Measurements from ENCODE around the gene KRTAP5-1.

Gene KRTAP5-1

DNA sequence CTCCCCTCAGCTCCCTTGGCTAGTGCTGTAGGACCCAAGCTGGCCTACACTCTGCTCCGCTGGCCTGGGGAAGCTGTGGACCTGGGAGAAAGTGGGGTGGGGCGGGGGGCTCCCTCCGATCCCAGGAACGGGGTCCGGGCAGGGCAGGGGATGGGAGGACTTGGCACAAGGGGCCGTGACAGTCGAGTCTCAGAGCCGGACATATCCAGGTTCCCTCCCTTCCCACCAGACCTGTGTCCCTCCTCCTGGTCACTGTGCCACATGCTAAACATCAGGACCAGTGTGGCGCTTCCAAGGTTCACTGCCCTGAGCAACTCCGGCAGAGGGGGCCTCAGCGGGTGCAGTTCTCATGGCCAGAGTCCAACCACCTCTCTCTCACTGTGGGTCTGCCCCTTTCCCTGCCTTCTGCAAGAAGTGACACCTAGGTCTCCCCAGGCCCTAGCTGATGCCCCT is 15.1 kb downstream of the KRTAP5-1 start:
- no peak overlapping the region for H3K9ac ChIP-seq (ENCODE audit: low read depth, low read length)
- peaks cover 9% of the 10 kb centered on the region for H3K4me1 ChIP-seq (ENCODE audit: insufficient read depth, low read length)
- H3K9me3 ChIP-seq (ENCODE audit: insufficient read depth, low read depth, low read length), result no peaks in the 10 kb centered on the region
- H3K4me3 ChIP-seq (ENCODE audit: low read length), result no peak overlapping the region
- no peaks in the 10 kb centered on the region for H3K36me3 ChIP-seq (ENCODE audit: insufficient read depth, low read depth, low read length)
- peaks cover 61% of the 10 kb centered on the region for H3K27me3 ChIP-seq (ENCODE audit: insufficient read depth, low read length)
- H3K27ac ChIP-seq (ENCODE audit: low read length), result no peak overlapping the region

DNA sequence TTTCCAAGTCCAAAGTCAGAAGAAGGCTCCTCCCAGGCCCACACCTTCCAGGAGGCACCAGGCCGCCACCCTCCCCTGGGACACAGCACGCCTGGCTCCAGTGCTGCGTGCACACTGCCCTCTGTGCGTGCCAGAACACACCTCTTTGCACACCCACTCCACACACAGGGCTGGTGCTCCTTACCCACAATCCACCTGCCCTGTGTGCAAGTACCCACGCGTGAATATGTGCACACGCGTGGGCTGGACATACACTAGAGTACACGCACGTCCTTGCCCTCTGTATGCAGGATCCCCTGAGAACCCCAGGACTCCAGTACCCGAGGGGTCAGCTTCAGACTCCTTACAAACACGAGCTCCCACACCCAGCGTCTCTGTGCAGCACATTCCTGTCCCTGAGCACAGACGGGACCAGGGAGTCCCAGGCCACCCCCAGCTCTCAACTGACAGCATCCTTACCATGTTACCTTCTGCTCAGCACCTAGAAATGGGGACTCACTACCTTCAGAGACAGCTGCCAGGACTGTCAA is 15.8 kb downstream of the KRTAP5-1 start:
- peaks cover 14% of the 10 kb centered on the region for H3K4me1 ChIP-seq (ENCODE audit: insufficient read depth, low read length)
- H3K36me3 ChIP-seq (ENCODE audit: insufficient read depth, low read depth, low read length), result no peaks in the 10 kb centered on the region
- H3K9me3 ChIP-seq (ENCODE audit: insufficient read depth, low read depth, low read length), result no peaks in the 10 kb centered on the region
- no peak overlapping the region for H3K4me3 ChIP-seq (ENCODE audit: low read length)
- no peak overlapping the region for H3K27ac ChIP-seq (ENCODE audit: low read length)
- H3K27me3 ChIP-seq (ENCODE audit: insufficient read depth, low read length), result peaks cover 61% of the 10 kb centered on the region
- no peak overlapping the region for H3K9ac ChIP-seq (ENCODE audit: low read depth, low read length)

DNA sequence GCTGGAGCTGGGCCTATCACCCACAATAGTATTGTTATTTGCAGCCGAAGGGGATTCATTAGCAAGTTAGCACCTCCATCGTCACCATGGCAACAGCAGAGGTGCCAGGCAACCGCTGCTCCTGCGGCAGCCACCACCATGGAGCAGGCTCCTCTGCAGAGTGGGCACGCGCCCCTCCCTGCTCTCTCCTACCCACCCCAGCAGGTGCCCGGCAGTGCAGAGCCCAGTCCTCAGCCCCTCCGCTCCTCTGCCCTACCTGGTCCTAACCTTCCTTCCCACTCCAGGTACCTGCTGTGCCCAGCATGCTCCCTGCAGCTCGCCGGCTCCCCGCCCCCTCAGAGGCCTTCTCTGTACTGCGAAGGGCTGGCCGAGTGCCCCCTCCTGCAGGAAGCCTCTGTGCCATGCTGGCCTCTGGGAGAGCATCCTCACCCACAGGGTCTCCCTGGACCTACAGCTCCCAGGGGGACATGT is 16.6 kb downstream of the KRTAP5-1 start:
- H3K4me1 ChIP-seq (ENCODE audit: insufficient read depth, low read length), result peaks cover 14% of the 10 kb centered on the region
- no peak overlapping the region for H3K27ac ChIP-seq (ENCODE audit: low read length)
- no peak overlapping the region for H3K4me3 ChIP-seq (ENCODE audit: low read length)
- H3K9me3 ChIP-seq (ENCODE audit: insufficient read depth, low read depth, low read length), result no peaks in the 10 kb centered on the region
- H3K27me3 ChIP-seq (ENCODE audit: insufficient read depth, low read length), result peaks cover 52% of the 10 kb centered on the region
- no peaks in the 10 kb centered on the region for H3K36me3 ChIP-seq (ENCODE audit: insufficient read depth, low read depth, low read length)
- no peak overlapping the region for H3K9ac ChIP-seq (ENCODE audit: low read depth, low read length)

DNA sequence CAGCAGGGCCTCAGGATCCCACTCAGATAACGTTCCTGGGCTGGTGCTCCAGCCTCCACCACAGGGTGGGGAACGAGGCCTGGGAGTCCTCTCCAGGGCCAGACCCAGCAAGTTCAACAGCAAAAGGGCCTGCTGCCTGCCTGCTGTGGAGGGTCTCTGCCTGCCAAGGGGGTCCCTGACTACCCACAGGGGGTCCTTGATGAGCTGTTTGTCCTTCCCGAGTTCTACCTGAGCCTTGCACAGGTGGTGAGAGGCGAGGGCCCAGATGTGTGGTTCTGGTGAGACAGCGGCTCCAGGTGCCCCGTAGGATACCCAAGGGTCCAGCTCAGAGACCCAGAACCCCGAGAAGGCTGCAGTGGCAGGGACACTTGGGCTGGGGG is 17.4 kb downstream of the KRTAP5-1 start:
- H3K4me1 ChIP-seq (ENCODE audit: insufficient read depth, low read length), result peaks cover 14% of the 10 kb centered on the region

DNA sequence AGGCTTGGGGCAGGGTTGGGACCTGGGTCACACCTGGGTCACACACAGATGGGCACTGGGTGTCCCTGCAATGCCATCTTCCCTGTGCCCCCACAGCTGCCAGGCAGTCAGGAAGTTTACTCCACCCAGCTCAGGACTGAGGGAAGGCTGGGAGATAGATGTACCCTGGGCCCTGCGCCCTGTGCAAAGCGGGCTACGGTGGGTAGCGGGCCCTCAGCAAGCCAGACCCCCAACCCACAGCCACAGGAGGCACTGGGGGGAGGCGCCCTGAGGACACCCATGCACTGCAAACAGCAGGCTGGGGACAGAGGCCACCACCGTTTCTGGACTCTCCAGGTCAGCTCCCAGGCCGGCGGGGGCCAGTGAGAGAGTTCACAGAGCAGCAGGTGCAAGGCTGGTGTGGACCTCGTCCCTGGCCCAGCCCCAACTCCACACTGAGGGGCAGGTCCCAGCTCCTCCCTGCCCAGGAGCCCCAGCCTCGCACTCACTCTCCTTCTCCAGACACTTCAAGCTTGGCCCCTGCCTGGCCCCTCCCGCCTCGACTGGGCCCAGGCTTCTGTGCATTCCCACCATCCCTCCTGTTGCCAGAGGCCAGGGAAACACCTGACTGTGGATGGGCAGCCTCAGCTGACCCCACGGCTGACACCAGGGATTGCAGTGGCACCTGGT is 17.9 kb downstream of the KRTAP5-1 start:
- no peaks in the 10 kb centered on the region for H3K9me3 ChIP-seq (ENCODE audit: insufficient read depth, low read depth, low read length)
- H3K4me3 ChIP-seq (ENCODE audit: low read length), result no peak overlapping the region
- H3K27ac ChIP-seq (ENCODE audit: low read length), result no peak overlapping the region
- no peak overlapping the region for H3K9ac ChIP-seq (ENCODE audit: low read depth, low read length)
- peaks cover 40% of the 10 kb centered on the region for H3K27me3 ChIP-seq (ENCODE audit: insufficient read depth, low read length)
- H3K36me3 ChIP-seq (ENCODE audit: insufficient read depth, low read depth, low read length), result no peaks in the 10 kb centered on the region
- H3K4me1 ChIP-seq (ENCODE audit: insufficient read depth, low read length), result peaks cover 14% of the 10 kb centered on the region

More for the DNA sequence above, 17.4 kb downstream of the KRTAP5-1 start:
- H3K9me3 ChIP-seq (ENCODE audit: insufficient read depth, low read depth, low read length), result no peaks in the 10 kb centered on the region
- H3K27ac ChIP-seq (ENCODE audit: low read length), result no peak overlapping the region
- H3K27me3 ChIP-seq (ENCODE audit: insufficient read depth, low read length), result peaks cover 45% of the 10 kb centered on the region
- H3K36me3 ChIP-seq (ENCODE audit: insufficient read depth, low read depth, low read length), result no peaks in the 10 kb centered on the region
- no peak overlapping the region for H3K9ac ChIP-seq (ENCODE audit: low read depth, low read length)
- H3K4me3 ChIP-seq (ENCODE audit: low read length), result no peak overlapping the region

DNA sequence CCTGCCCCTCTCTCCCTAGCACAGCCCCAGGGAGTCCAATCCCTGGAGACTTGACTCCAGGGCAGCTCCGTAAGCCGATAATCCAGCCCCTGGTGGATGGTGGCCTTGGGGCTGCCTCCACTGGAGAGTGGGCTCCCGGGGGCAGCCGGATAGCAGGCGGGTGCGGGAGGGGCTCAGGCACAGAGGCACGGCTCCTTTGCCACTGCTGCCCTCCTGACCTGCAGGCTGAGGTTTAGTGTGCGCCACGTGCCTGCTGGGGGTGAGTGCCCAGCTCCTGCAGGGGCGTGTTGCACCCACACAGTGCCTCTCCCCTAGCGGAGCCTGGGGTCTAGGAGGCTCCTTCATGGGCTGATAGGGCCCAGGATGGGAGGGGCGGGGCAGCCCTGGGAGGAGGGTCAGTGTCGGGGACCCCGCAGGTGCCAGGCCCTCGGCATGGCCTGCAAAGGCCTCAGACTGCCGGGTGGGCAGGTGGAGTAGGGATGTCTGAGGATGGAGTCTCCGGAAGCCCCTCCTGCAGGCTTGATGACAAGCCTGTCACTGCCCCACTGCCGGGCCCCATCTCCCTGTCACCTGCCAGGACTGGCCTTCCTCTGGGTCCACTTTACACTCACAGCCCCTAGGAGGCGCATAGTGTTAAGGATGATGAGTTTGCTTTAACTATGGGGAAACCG is 18.6 kb downstream of the KRTAP5-1 start:
- Histone ChIP-seq H3K4me1 (ENCODE audit: insufficient read depth, low read length) (peaks cover 14% of the 10 kb centered on the region), H3K4me3 (ENCODE audit: low read length) (no peak overlapping the region), H3K9me3 (ENCODE audit: insufficient read depth, low read depth, low read length) (no peaks in the 10 kb centered on the region), H3K27me3 (ENCODE audit: insufficient read depth, low read length) (peaks cover 39% of the 10 kb centered on the region), H3K27ac (ENCODE audit: low read length) (no peak overlapping the region), H3K9ac (ENCODE audit: low read depth, low read length) (no peak overlapping the region), H3K36me3 (ENCODE audit: insufficient read depth, low read depth, low read length) (no peaks in the 10 kb centered on the region)

DNA sequence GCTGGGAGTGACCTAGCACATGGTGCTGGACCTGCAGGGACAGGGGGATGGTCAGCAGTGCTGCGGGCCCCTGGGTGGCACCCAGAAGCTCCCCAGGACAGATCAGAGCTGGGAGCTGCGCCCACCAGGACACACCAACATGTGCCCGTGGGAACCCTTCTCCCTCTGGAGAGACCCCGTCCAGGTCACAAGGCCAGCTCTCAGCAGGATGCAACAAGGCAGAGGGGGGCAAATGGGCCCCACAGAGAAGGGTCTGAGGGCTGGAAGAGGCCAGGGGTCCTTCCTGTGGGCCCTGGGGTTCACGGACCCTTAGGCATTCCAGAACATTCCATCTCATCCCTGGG is 19.2 kb downstream of the KRTAP5-1 start:
- Histone ChIP-seq H3K4me3 (ENCODE audit: low read length) (no peak overlapping the region), H3K4me1 (ENCODE audit: insufficient read depth, low read length) (peaks cover 14% of the 10 kb centered on the region), H3K36me3 (ENCODE audit: insufficient read depth, low read depth, low read length) (no peaks in the 10 kb centered on the region), H3K27ac (ENCODE audit: low read length) (no peak overlapping the region), H3K27me3 (ENCODE audit: insufficient read depth, low read length) (peaks cover 33% of the 10 kb centered on the region), H3K9me3 (ENCODE audit: insufficient read depth, low read depth, low read length) (no peaks in the 10 kb centered on the region), H3K9ac (ENCODE audit: low read depth, low read length) (no peak overlapping the region)

DNA sequence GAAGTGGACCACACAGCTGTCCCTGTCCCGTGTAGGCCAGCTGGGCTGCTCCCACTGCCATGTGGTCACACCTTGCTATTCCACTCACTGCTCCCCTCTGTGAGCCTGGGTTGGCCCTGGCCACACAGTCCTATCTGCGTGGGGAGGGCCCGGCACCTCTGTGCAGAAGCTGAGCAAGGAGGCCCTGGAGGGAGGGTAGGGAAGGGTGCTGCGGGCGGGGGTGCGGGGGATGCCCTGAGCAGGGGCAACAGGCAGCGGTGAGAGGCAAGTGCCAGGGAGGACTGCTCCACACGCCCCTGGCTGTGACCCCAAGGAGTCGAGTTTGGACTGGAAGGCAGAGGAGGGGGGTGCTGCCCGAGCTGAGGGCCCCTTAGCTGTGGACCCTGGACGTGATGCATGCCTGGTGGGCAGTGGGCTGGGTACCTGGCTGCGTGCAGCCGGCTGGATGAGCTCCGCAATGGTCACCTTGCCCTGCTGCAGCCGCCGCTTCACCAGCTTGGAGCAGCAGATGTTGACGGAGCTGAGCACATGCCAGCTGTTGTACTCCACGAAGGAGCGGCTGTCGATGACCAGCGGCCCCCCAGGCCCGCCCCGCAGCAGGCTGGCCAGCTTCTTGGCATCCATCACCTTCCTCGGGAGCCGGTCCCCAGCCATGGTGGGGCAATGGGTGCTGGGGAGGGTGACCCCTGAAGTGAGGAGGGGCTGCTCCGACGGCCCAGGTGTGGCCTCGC is 19.7 kb downstream of the KRTAP5-1 start:
- H3K27ac ChIP-seq (ENCODE audit: low read length), result no peak overlapping the region
- peaks cover 14% of the 10 kb centered on the region for H3K4me1 ChIP-seq (ENCODE audit: insufficient read depth, low read length)
- H3K36me3 ChIP-seq (ENCODE audit: insufficient read depth, low read depth, low read length), result no peaks in the 10 kb centered on the region
- no peak overlapping the region for H3K4me3 ChIP-seq (ENCODE audit: low read length)
- H3K9ac ChIP-seq (ENCODE audit: low read depth, low read length), result no peak overlapping the region
- peaks cover 27% of the 10 kb centered on the region for H3K27me3 ChIP-seq (ENCODE audit: insufficient read depth, low read length)
- H3K9me3 ChIP-seq (ENCODE audit: insufficient read depth, low read depth, low read length), result no peaks in the 10 kb centered on the region

DNA sequence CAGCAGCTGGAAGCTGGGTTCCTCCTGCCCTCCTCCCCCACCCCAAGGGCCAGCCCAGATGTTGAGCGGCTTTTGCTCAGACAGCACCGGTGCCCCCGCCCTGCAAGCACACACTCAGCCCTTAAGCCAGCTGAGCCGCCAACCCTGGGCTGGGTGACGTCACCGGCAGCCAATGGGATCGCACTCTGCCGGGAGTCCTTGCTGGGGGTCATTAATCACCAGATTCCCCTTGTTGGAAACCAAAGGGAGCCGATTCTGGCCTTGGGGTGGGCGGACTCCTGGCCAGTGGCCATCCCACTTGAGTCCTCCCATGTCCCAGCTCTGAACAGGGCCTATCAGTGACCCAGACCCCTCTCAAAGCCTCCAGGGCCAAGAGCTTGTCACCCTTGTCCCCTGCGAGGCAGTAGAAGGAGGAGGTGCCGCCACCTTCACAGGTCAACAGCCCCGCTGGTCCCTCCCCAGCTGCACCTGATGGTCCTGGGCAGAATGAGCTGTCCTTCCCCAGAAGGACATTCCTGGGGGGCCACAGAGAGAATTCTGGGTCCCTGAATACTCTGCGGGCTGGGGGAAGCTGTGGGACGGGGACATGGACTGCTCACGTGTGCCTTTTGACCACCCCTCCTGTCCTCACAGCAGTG is 20.4 kb downstream of the KRTAP5-1 start:
- Histone ChIP-seq H3K4me1 (ENCODE audit: insufficient read depth, low read length) (peaks cover 14% of the 10 kb centered on the region), H3K4me3 (ENCODE audit: low read length) (peak overlapping the region; percentile 26; the same call in 1 of the 2 replicates), H3K27ac (ENCODE audit: low read length) (no peak overlapping the region), H3K9ac (ENCODE audit: low read depth, low read length) (no peak overlapping the region; the same call in 1 of the 2 replicates), H3K9me3 (ENCODE audit: insufficient read depth, low read depth, low read length) (no peaks in the 10 kb centered on the region), H3K27me3 (ENCODE audit: insufficient read depth, low read length) (peaks cover 25% of the 10 kb centered on the region), H3K36me3 (ENCODE audit: insufficient read depth, low read depth, low read length) (no peaks in the 10 kb centered on the region)

DNA sequence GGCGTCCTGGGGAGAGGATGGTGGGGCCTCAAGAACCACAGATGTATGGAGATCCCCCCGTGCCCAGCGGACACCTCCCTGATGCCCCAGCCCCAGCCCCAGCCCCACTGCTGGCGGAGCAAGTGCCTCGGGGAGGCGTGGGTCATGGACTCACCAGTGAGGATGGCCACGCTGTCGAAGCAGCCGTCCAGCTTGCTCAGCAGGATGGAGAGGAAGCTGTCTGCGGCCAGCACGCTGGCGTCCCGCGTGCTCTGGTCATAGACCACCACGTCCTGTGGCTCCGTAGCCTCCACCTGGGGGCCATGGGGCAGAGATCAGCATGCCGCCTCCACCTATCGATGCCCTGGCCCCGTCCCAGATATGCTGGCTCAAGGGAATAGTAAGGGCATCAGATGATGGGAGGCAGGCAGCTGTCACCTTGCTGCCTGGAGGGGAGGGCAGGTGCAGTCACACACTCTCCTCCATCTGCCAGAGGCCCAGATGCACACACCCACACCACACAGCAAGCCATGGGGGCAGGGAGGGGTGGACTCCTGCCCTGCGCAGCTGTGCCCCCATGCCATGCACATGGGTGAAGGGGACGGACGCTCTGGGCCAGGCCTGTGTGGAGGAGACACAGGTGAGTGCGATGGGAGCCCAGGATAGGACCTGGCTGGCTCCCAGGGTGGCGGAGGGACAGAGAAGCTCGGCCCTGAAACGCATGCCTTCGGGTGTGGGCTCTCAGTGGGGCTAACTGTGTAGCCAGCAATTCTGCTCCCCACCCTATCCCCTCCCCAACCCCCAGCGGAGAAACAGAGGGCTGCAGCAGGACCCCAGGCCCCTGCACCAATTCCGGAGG is 21.2 kb downstream of the KRTAP5-1 start:
- H3K27me3 ChIP-seq (ENCODE audit: insufficient read depth, low read length), result peaks cover 23% of the 10 kb centered on the region
- H3K4me3 ChIP-seq (ENCODE audit: low read length), result peak overlapping the region; percentile 26; the same call in 1 of the 2 replicates
- no peak overlapping the region for H3K27ac ChIP-seq (ENCODE audit: low read length)
- no peaks in the 10 kb centered on the region for H3K36me3 ChIP-seq (ENCODE audit: insufficient read depth, low read depth, low read length)
- H3K4me1 ChIP-seq (ENCODE audit: insufficient read depth, low read length), result peaks cover 11% of the 10 kb centered on the region
- H3K9ac ChIP-seq (ENCODE audit: low read depth, low read length), result peak overlapping the region; percentile 48; the same call in 1 of the 2 replicates
- H3K9me3 ChIP-seq (ENCODE audit: insufficient read depth, low read depth, low read length), result no peaks in the 10 kb centered on the region
